SK-N-SH (cell line): Measurements from ENCODE around the gene ANO4. TPM values are rescaled to one million over a fixed set of nuclear protein-coding genes. Genes with fewer than 3 reads are reported as not detected.

Experiments used
- CTCF ChIA-PET: fragments of 300-600, 350-600 bp; formaldehyde crosslinking; extraction: SDS; loops from one replicate; lab custom pipeline; 2021; lab: Yijun Ruan, JAX
- POLR2A ChIA-PET: fragments of 350-600 bp; sonication (Branson Sonifier 250); formaldehyde crosslinking; extraction: SDS; loops from one replicate; lab custom pipeline; 2020; ENCODE audit warnings: antibody characterized with exemption, inconsistent platforms; lab: Yijun Ruan, JAX
- DNase-seq: peaks from one replicate; pipeline ENCODE4 v3.0.0; 2012
- H2AFZ ChIP-seq: fragments of 200-600 bp; sonication (generic); 2 replicates; pipeline ENCODE4 v1.8.1; 2016; ENCODE audit warnings: antibody characterized with exemption, mild to moderate bottlenecking, low read depth
- H3F3A ChIP-seq: fragments of 200-600 bp; sonication (generic); replicated peaks from 2 replicates; pipeline ENCODE3; 2016; ENCODE audit warnings: antibody characterized with exemption, mild to moderate bottlenecking; ENCODE audit not compliant: insufficient read depth
- H3K27ac ChIP-seq, 2 experiments: fragments of 200-500 bp in 1 of 2; fragments of 200-600 bp in 1 of 2; sonication (Bioruptor generic) in 1 of 2; sonication (generic), shearing (Covaris generic) in 1 of 2; 2 replicates each; pipeline versions ENCODE4 v1.5.1 to v1.6.1; 2014 to 2016; ENCODE audit warnings: low read depth in 2 of 2, inconsistent platforms in 1 of 2, low read length in 1 of 2, mild to moderate bottlenecking in 1 of 2, mixed read lengths in 1 of 2
- H3K27me3 ChIP-seq: fragments of 200-600 bp; sonication (generic), shearing (Covaris generic); 2 replicates; pipeline ENCODE4 v1.6.1; 2016; ENCODE audit warnings: mixed run types; ENCODE audit not compliant: insufficient read depth
- H3K36me3 ChIP-seq, 2 experiments: fragments of 200-500 bp in 1 of 2; fragments of 200-600 bp in 1 of 2; sonication (Bioruptor generic) in 1 of 2; sonication (generic) in 1 of 2; replicated peaks in 1 of 2; 2 replicates each; pipeline versions ENCODE3 to v1.5.1; 2014 to 2016; ENCODE audit warnings: low read length in 1 of 2, mild to moderate bottlenecking in 1 of 2; ENCODE audit not compliant: insufficient read depth in 2 of 2, control insufficient read depth in 1 of 2
- H3K4me1 ChIP-seq, 2 experiments: fragments of 200-500 bp in 1 of 2; fragments of 200-600 bp in 1 of 2; sonication (Bioruptor generic) in 1 of 2; sonication (generic), shearing (Covaris generic) in 1 of 2; 2 replicates each; pipeline versions ENCODE4 v1.5.1 to v1.6.1; 2014 to 2016; ENCODE audit warnings: low read depth in 1 of 2, low read length in 1 of 2, mixed run types in 1 of 2; ENCODE audit not compliant: insufficient read depth in 2 of 2, control insufficient read depth in 1 of 2
- H3K4me2 ChIP-seq: fragments of 200-600 bp; sonication (generic), shearing (Covaris generic); 2 replicates; pipeline ENCODE4 v1.6.1; 2017; ENCODE audit warnings: mixed run types
- H3K4me3 ChIP-seq, 2 experiments: fragments of 200-500 bp in 1 of 2; fragments of 200-600 bp in 1 of 2; sonication (Bioruptor generic) in 1 of 2; sonication (generic), shearing (Covaris generic) in 1 of 2; 2 replicates each; pipeline versions ENCODE4 v1.5.1 to v1.8.1; 2014 to 2016; ENCODE audit warnings: low read depth in 2 of 2, inconsistent platforms in 1 of 2, low read length in 1 of 2, mild to moderate bottlenecking in 1 of 2, mixed read lengths in 1 of 2, moderate library complexity in 1 of 2
- H3K79me2 ChIP-seq: fragments of 200-600 bp; sonication (generic); 2 replicates; pipeline ENCODE4 v1.8.1; 2017; ENCODE audit warnings: mild to moderate bottlenecking; ENCODE audit not compliant: insufficient read depth
- H3K9ac ChIP-seq: fragments of 200-600 bp; sonication (generic); 2 replicates; pipeline ENCODE4 v1.6.1; 2017; ENCODE audit warnings: mixed run types
- H3K9me2 ChIP-seq: fragments of 200-600 bp; sonication (generic); 2 replicates; pipeline ENCODE4 v1.6.1; 2017; ENCODE audit warnings: mixed run types
- H3K9me3 ChIP-seq: fragments of 200-600 bp; sonication (generic); 2 replicates; pipeline ENCODE4 v1.6.1; 2017; ENCODE audit warnings: mixed run types, mild to moderate bottlenecking, moderate library complexity
- H4K20me1 ChIP-seq: fragments of 200-600 bp; sonication (generic); 2 replicates; pipeline ENCODE4 v1.6.1; 2017; ENCODE audit warnings: mild to moderate bottlenecking, mixed run types; ENCODE audit not compliant: insufficient read depth
- CHD2 ChIP-seq: fragments of 150-350 bp; IDR thresholded peaks from 2 replicates; pipeline ENCODE4 v1.6.1; 2018; ENCODE audit warnings: low read length; ENCODE audit not compliant: partially characterized antibody
- EP300 ChIP-seq, 2 experiments: IDR thresholded peaks; 2 replicates each; pipeline versions ENCODE4 v1.4.0 to v1.6.1; 2012; ENCODE audit warnings: borderline replicate concordance in 1 of 2, low read depth in 1 of 2, low read length in 1 of 2
- EZH2phosphoT487 ChIP-seq: fragments of 200-600 bp; sonication (generic); IDR thresholded peaks from 2 replicates; pipeline ENCODE4 v1.6.1; 2017; ENCODE audit warnings: low read depth, mixed run types, mild to moderate bottlenecking, antibody characterized with exemption, moderate library complexity, borderline replicate concordance
- FOSL2 ChIP-seq: IDR thresholded peaks from 2 replicates; pipeline ENCODE4 v1.4.0; 2012; ENCODE audit warnings: low read depth, mild to moderate bottlenecking, moderate library complexity, borderline replicate concordance
- FOXJ3 ChIP-seq: sonication (generic); formaldehyde crosslinking; IDR thresholded peaks from 2 replicates; pipeline ENCODE4 v1.5.1; 2020; ENCODE audit warnings: mild to moderate bottlenecking, missing genetic modification reagents
- FOXM1 ChIP-seq: IDR thresholded peaks from 2 replicates; pipeline ENCODE4 v1.4.0; 2012; ENCODE audit warnings: low read depth, mild to moderate bottlenecking
- MXI1 ChIP-seq: IDR thresholded peaks from 2 replicates; pipeline ENCODE4 v1.6.1; 2012; ENCODE audit warnings: mild to moderate bottlenecking, low read depth, low read length, improper control_type of control experiment
- NRF1 ChIP-seq: IDR thresholded peaks from 2 replicates; pipeline ENCODE4 v1.6.1; 2012; ENCODE audit warnings: low read depth, mild to moderate bottlenecking, low read length
- RFX5 ChIP-seq: IDR thresholded peaks from 2 replicates; pipeline ENCODE4 v1.6.1; 2012; ENCODE audit warnings: mild to moderate bottlenecking, improper control_type of control experiment, low read length
- SIN3A ChIP-seq: IDR thresholded peaks from 2 replicates; pipeline ENCODE4 v1.6.1; 2012; ENCODE audit warnings: low read depth, mild to moderate bottlenecking, low read length, moderate library complexity, borderline replicate concordance
- SMC3 ChIP-seq: IDR thresholded peaks from 2 replicates; pipeline ENCODE4 v1.6.1; 2012; ENCODE audit warnings: low read depth, low read length, improper control_type of control experiment
- TCF12 ChIP-seq: IDR thresholded peaks from 2 replicates; pipeline ENCODE4 v1.4.0; 2012
- USF2 ChIP-seq: fragments of 150-350 bp; IDR thresholded peaks from 2 replicates; pipeline ENCODE4 v1.6.1; 2017; ENCODE audit warnings: antibody characterized with exemption, low read length, low read depth, borderline replicate concordance
- whole genome bisulfite sequencing: methylation state at CpG from one replicate; pipeline ENCODE4 v1.1.6; 2017; ENCODE audit warnings: low lambda C conversion rate; 5-methylcytosine and 5-hydroxymethylcytosine counted together
- polyA plus RNA-seq, 3 experiments: library from polyadenylated mRNA; depleted of rRNA; stranded (reverse); fragments of >200 nt; gene quantifications; 2 replicates each; pipeline ENCODE4 v1.2.3, GENCODE V29; 2012
- TF ChIP-seq, protein P1 (sequence below): IDR thresholded peaks from 2 replicates; pipeline ENCODE4 v1.4.0; 2012; ENCODE audit warnings: low read depth, borderline replicate concordance
- TF ChIP-seq, protein P2 (sequence below): IDR thresholded peaks from 2 replicates; pipeline ENCODE4 v1.4.0; 2012; ENCODE audit warnings: low read depth, borderline replicate concordance
- TF ChIP-seq, protein P3 (sequence below): IDR thresholded peaks from 2 replicates; pipeline ENCODE4 v1.4.0; 2012; ENCODE audit warnings: low read depth
- TF ChIP-seq, protein P4 (sequence below): IDR thresholded peaks from 2 replicates; pipeline ENCODE4 v1.6.1; 2012; ENCODE audit warnings: mild to moderate bottlenecking, low read depth, low read length, moderate library complexity

ANO4 gene
- polyA plus RNA-seq, 1 of the 3 experiments (the other 2 are of a cell fraction) = 9.4 TPM

GRCh38 chr12:100935929-100936328, 141.4 kb downstream of the ANO4 start:
- Histone ChIP-seq H3K27ac (no peak overlapping the region), H3K27me3 (no peaks in the 10 kb centered on the region), H3K4me3 (no peak overlapping the region), H4K20me1 (no peaks in the 10 kb centered on the region), H3K9me2 (no peaks in the 10 kb centered on the region), H3K4me1 (no peaks in the 10 kb centered on the region), H3F3A (no peaks in the 10 kb centered on the region), H3K9me3 (no peaks in the 10 kb centered on the region), H3K79me2 (no peaks in the 10 kb centered on the region), H3K9ac (no peak overlapping the region), H3K36me3 (no peaks in the 10 kb centered on the region), H2AFZ (no peak overlapping the region), H3K4me2 (no peak overlapping the region)
- 79% methylated on average over 1 of the region's 1 CpG for WGBS
- TF ChIP-seq, protein P1, sequence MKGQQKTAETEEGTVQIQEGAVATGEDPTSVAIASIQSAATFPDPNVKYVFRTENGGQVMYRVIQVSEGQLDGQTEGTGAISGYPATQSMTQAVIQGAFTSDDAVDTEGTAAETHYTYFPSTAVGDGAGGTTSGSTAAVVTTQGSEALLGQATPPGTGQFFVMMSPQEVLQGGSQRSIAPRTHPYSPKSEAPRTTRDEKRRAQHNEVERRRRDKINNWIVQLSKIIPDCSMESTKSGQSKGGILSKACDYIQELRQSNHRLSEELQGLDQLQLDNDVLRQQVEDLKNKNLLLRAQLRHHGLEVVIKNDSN = no peak
- no peak for TF ChIP-seq EZH2phosphoT487
- no peak for TF ChIP-seq TCF12
- no peak for TF ChIP-seq RFX5
- no peak for DNase-seq
- POLR2A ChIA-PET = no interaction called here
- CTCF ChIA-PET = interaction anchor here (1.0 kb wide), 2 partner anchors 14 to 51 kb away, joined by 3 read pairs; no protein-coding TSS in a partner anchor

- CTCF ChIA-PET = interaction anchor here (1.0 kb wide), 1 partner anchor 15 kb away, joined by 3 read pairs; no protein-coding TSS in a partner anchor
- Histone ChIP-seq H4K20me1 (no peaks in the 10 kb centered on the region), H3K27me3 (no peaks in the 10 kb centered on the region), H3K36me3 (no peaks in the 10 kb centered on the region), H3F3A (no peaks in the 10 kb centered on the region), H3K9me3 (no peaks in the 10 kb centered on the region), H3K9me2 (no peaks in the 10 kb centered on the region), H2AFZ (no peak overlapping the region)
- TF ChIP-seq, protein P2, sequence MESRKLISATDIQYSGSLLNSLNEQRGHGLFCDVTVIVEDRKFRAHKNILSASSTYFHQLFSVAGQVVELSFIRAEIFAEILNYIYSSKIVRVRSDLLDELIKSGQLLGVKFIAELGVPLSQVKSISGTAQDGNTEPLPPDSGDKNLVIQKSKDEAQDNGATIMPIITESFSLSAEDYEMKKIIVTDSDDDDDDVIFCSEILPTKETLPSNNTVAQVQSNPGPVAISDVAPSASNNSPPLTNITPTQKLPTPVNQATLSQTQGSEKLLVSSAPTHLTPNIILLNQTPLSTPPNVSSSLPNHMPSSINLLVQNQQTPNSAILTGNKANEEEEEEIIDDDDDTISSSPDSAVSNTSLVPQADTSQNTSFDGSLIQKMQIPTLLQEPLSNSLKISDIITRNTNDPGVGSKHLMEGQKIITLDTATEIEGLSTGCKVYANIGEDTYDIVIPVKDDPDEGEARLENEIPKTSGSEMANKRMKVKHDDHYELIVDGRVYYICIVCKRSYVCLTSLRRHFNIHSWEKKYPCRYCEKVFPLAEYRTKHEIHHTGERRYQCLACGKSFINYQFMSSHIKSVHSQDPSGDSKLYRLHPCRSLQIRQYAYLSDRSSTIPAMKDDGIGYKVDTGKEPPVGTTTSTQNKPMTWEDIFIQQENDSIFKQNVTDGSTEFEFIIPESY = no peak
- TF ChIP-seq SIN3A (no peak), MXI1 (no peak), FOXJ3 (CRISPR knock-in tag) (no peak), USF2 (no peak), FOXM1 (no peak), CHD2 (no peak), EP300 (IDR thresholded peaks at IDR 0.05; ENCODE audit: borderline replicate concordance in 1 of 2, low read depth in 1 of 2, low read length in 1 of 2) (no peak), FOSL2 (no peak), NRF1 (no peak), SMC3 (no peak), EZH2phosphoT487 (no peak)
- TF ChIP-seq, protein P3, sequence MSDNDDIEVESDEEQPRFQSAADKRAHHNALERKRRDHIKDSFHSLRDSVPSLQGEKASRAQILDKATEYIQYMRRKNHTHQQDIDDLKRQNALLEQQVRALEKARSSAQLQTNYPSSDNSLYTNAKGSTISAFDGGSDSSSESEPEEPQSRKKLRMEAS = no peak
- TF ChIP-seq, protein P4, sequence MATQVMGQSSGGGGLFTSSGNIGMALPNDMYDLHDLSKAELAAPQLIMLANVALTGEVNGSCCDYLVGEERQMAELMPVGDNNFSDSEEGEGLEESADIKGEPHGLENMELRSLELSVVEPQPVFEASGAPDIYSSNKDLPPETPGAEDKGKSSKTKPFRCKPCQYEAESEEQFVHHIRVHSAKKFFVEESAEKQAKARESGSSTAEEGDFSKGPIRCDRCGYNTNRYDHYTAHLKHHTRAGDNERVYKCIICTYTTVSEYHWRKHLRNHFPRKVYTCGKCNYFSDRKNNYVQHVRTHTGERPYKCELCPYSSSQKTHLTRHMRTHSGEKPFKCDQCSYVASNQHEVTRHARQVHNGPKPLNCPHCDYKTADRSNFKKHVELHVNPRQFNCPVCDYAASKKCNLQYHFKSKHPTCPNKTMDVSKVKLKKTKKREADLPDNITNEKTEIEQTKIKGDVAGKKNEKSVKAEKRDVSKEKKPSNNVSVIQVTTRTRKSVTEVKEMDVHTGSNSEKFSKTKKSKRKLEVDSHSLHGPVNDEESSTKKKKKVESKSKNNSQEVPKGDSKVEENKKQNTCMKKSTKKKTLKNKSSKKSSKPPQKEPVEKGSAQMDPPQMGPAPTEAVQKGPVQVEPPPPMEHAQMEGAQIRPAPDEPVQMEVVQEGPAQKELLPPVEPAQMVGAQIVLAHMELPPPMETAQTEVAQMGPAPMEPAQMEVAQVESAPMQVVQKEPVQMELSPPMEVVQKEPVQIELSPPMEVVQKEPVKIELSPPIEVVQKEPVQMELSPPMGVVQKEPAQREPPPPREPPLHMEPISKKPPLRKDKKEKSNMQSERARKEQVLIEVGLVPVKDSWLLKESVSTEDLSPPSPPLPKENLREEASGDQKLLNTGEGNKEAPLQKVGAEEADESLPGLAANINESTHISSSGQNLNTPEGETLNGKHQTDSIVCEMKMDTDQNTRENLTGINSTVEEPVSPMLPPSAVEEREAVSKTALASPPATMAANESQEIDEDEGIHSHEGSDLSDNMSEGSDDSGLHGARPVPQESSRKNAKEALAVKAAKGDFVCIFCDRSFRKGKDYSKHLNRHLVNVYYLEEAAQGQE = no peak
- TF ChIP-seq, all 33 proteins: peak for 0
- DNase-seq = no peak
- Histone ChIP-seq H3K4me1 (no peaks in the 10 kb centered on the region), H3K9ac (no peak overlapping the region), H3K79me2 (no peaks in the 10 kb centered on the region), H3K27ac (no peak overlapping the region), H3K4me2 (no peak overlapping the region), H3K4me3 (no peak overlapping the region)
- POLR2A ChIA-PET = no interaction called here
- WGBS = 27% methylated on average over 5 of the region's 5 CpGs
Observed at GRCh38 chr12:100936661-100937060, 142.1 kb downstream of the ANO4 start.
